Measurements from ENCODE around the gene YJU2.
"Not testable (repeated sequence)": the region's sequence is repeated elsewhere in the genome, so short reads cannot be mapped to it uniquely, and the experiment has no call there.

Gene YJU2

GRCh38 chr19:4268816-4269430 lies 22.0 kb downstream of the YJU2 start:
- no peak for DNase-seq

GRCh38 chr19:4272894-4273293 lies 26.0 kb downstream of the YJU2 start:
- no peak for DNase-seq

- not testable (repeated sequence) for DNase-seq
Measured at GRCh38 chr19:4274321-4274686, 27.4 kb downstream of the YJU2 start.

- DNase-seq: no peak
Measured at GRCh38 chr19:4277191-4277696, 30.4 kb downstream of the YJU2 start.

- DNase-seq: no peak
Measured at GRCh38 chr19:4278010-4278409, 31.1 kb downstream of the YJU2 start.

- DNase-seq: peak; percentile 78
Measured at GRCh38 chr19:4278419-4279266, 31.8 kb downstream of the YJU2 start, which contains the start of gene SHD. Gene SHD, plus strand, starts transcription at chr19:4279266. Its CDS starts 798 bp downstream, at chr19:4280064.

- DNase-seq: no peak
Measured at GRCh38 chr19:4279267-4279529, 32.3 kb downstream of the YJU2 start.

GRCh38 chr19:4279530-4280422 lies 32.9 kb downstream of the YJU2 start:
- DNase-seq: no peak

- DNase-seq: no peak
Measured at GRCh38 chr19:4284176-4284958, 37.5 kb downstream of the YJU2 start.

GRCh38 chr19:4284974-4285373 lies 38.1 kb downstream of the YJU2 start:
- no peak for DNase-seq

- not testable (repeated sequence) for DNase-seq
Measured at GRCh38 chr19:4286141-4286540, 39.3 kb downstream of the YJU2 start.

- no peak for DNase-seq
Measured at GRCh38 chr19:4288091-4288777, 41.4 kb downstream of the YJU2 start.

- DNase-seq: no peak
Measured at GRCh38 chr19:4291184-4291732, 44.4 kb downstream of the YJU2 start.

GRCh38 chr19:4292515-4292914 lies 45.6 kb downstream of the YJU2 start:
- DNase-seq: no peak

GRCh38 chr19:4294389-4294788 lies 47.5 kb downstream of the YJU2 start:
- DNase-seq: no peak

GRCh38 chr19:4295972-4296771 lies 49.3 kb downstream of the YJU2 start:
- DNase-seq: peak; percentile 74

- DNase-seq: no peak
Measured at GRCh38 chr19:4297901-4298809, 51.3 kb downstream of the YJU2 start.

GRCh38 chr19:4298810-4299550 lies 52.1 kb downstream of the YJU2 start:
- no peak for DNase-seq

- no peak for DNase-seq
Measured at GRCh38 chr19:4300589-4300988, 53.7 kb downstream of the YJU2 start.

Data from right hindlimb (tissue), 1 donor.